ENCODE results near the gene LIMA1. TPM values are rescaled to one million over a fixed set of nuclear protein-coding genes. Genes with fewer than 3 reads are reported as not detected.

LIMA1 gene
- polyA plus RNA-seq, 1 donor from 2014 or later = 4.4 TPM

GRCh38 chr12:50147281-50147680, 136.0 kb downstream of the LIMA1 start:
- Histone ChIP-seq H3K79me2 (replicated peaks; ENCODE audit: insufficient read depth, low read length) (peaks cover 24% of the 10 kb centered on the region), H3K4me3 (ENCODE audit: low read length) (no peak overlapping the region), H3K27me3 (ENCODE audit: insufficient read depth, low read depth, low read length) (no peaks in the 10 kb centered on the region), H3F3A (ENCODE audit: insufficient read depth, low read length, poor library complexity, severe bottlenecking) (no peaks in the 10 kb centered on the region), H3K36me3 (ENCODE audit: insufficient read depth, low read length) (peaks cover 5% of the 10 kb centered on the region), H2AFZ (ENCODE audit: low read depth, low read length) (no peak overlapping the region), H3K27ac (ENCODE audit: low read length) (no peak overlapping the region), H3K9ac (ENCODE audit: low read length) (no peak overlapping the region), H3K4me2 (ENCODE audit: low read length) (no peak overlapping the region), H4K20me1 (ENCODE audit: insufficient read depth) (no peaks in the 10 kb centered on the region), H3K9me2 (ENCODE audit: insufficient read depth, low read length) (no peaks in the 10 kb centered on the region), H3K9me3 (ENCODE audit: low read length) (no peaks in the 10 kb centered on the region)
- TF ChIP-seq EZH2 (IDR thresholded peaks at IDR 0.05; ENCODE audit: borderline replicate concordance, insufficient read depth, low read length, poor library complexity, severe bottlenecking) (no peak), TAF1 (IDR thresholded peaks at IDR 0.05; ENCODE audit: low read depth) (no peak), CTCF (IDR thresholded peaks at IDR 0.05; ENCODE audit: poor library complexity, severe bottlenecking) (no peak), RAD21 (conservative IDR thresholded peaks at IDR 0.05) (no peak)

- no peak overlapping the region for H3K9ac ChIP-seq (ENCODE audit: low read length)
- no peak overlapping the region for H3K4me2 ChIP-seq (ENCODE audit: low read length)
- H3K9me3 ChIP-seq (ENCODE audit: low read length) = no peaks in the 10 kb centered on the region
- no peak overlapping the region for H3K4me3 ChIP-seq (ENCODE audit: low read length)
- no peak overlapping the region for H3K27ac ChIP-seq (ENCODE audit: low read length)
- no peak overlapping the region for H2AFZ ChIP-seq (ENCODE audit: low read depth, low read length)
- H3K9me2 ChIP-seq (ENCODE audit: insufficient read depth, low read length) = no peaks in the 10 kb centered on the region
- no peaks in the 10 kb centered on the region for H3K27me3 ChIP-seq (ENCODE audit: insufficient read depth, low read depth, low read length)
- H3K36me3 ChIP-seq (ENCODE audit: insufficient read depth, low read length) = peaks cover 5% of the 10 kb centered on the region
- peaks cover 21% of the 10 kb centered on the region for H3K79me2 ChIP-seq (replicated peaks; ENCODE audit: insufficient read depth, low read length)
- no peaks in the 10 kb centered on the region for H4K20me1 ChIP-seq (ENCODE audit: insufficient read depth)
- TF ChIP-seq CTCF (IDR thresholded peaks at IDR 0.05; ENCODE audit: poor library complexity, severe bottlenecking) (no peak), EZH2 (IDR thresholded peaks at IDR 0.05; ENCODE audit: borderline replicate concordance, insufficient read depth, low read length, poor library complexity, severe bottlenecking) (no peak), TAF1 (IDR thresholded peaks at IDR 0.05; ENCODE audit: low read depth) (no peak), RAD21 (conservative IDR thresholded peaks at IDR 0.05) (no peak), REST (IDR thresholded peaks at IDR 0.05; ENCODE audit: borderline replicate concordance) (no peak), EP300 (conservative IDR thresholded peaks at IDR 0.05; ENCODE audit: poor library complexity, severe bottlenecking) (no peak), SMC3 (conservative IDR thresholded peaks at IDR 0.05; ENCODE audit: poor library complexity) (no peak)
- no peaks in the 10 kb centered on the region for H3F3A ChIP-seq (ENCODE audit: insufficient read depth, low read length, poor library complexity, severe bottlenecking)
Measured at GRCh38 chr12:50145439-50145838, 137.9 kb downstream of the LIMA1 start.

Measured in neural cell (in vitro differentiated cells).